NT2/D1 (cell line): ENCODE results near the gene SRCAP.

Experiments
- SUZ12 ChIP-seq: IDR thresholded peaks from 2 replicates; pipeline ENCODE4 v1.6.1; 2011; ENCODE audit not compliant: insufficient read length, insufficient read depth; ENCODE audit errors: extremely low read depth
- YY1 ChIP-seq: IDR thresholded peaks from 2 replicates; pipeline ENCODE4 v1.6.1; 2011; ENCODE audit not compliant: insufficient read length, insufficient read depth
- ZNF274 ChIP-seq: IDR thresholded peaks from 2 replicates; pipeline ENCODE4 v1.6.1; 2011; ENCODE audit warnings: mild to moderate bottlenecking, low read depth, low read length

GRCh38 chr16:30665830-30666190, 33.2 kb upstream of the SRCAP start:
- TF ChIP-seq ZNF274, result no peak
- no peak for TF ChIP-seq SUZ12
- no peak for TF ChIP-seq YY1
